Neutrophil (primary cell): ENCODE results near the gene METTL16.

ENCODE experiments used
- H3K27ac ChIP-seq: fragments of 200-600 bp; sonication (generic); 2 replicates; pipeline ENCODE4 v1.5.1; 2016; ENCODE audit warnings: mild to moderate bottlenecking, moderate library complexity
- H3K27me3 ChIP-seq: fragments of 200-600 bp; sonication (generic); 2 replicates; pipeline ENCODE4 v1.6.0; 2016; ENCODE audit warnings: mild to moderate bottlenecking
- H3K36me3 ChIP-seq: fragments of 200-600 bp; sonication (generic); 2 replicates; pipeline ENCODE4 v1.5.1; 2017
- H3K4me1 ChIP-seq, 2 experiments: fragments of 200-600 bp in 1 of 2; sonication (generic) in 1 of 2; 1 replicate in 1 of 2; 2 replicates in 1 of 2; pipeline versions ENCODE4 v1.5.1 to v1.6.1; 2013 to 2016; ENCODE audit warnings: low read depth in 1 of 2, low read length in 1 of 2, mild to moderate bottlenecking in 1 of 2, moderate library complexity in 1 of 2; ENCODE audit not compliant: control insufficient read depth in 1 of 2, insufficient read depth in 1 of 2
- H3K4me3 ChIP-seq, 2 experiments: fragments of 200-600 bp in 1 of 2; sonication (generic) in 1 of 2; 1 replicate in 1 of 2; 2 replicates in 1 of 2; pipeline ENCODE4 v1.5.1; 2013 to 2016; ENCODE audit warnings: low read depth in 1 of 2, low read length in 1 of 2, mild to moderate bottlenecking in 1 of 2, moderate library complexity in 1 of 2
- H3K9me3 ChIP-seq: fragments of 200-600 bp; sonication (generic); 2 replicates; pipeline ENCODE4 v1.5.1; 2016
- CTCF ChIP-seq: fragments of 200-600 bp; sonication (generic); IDR thresholded peaks from 2 replicates; pipeline ENCODE4 v1.5.1; 2016; ENCODE audit warnings: antibody characterized with exemption

Gene METTL16

DNA sequence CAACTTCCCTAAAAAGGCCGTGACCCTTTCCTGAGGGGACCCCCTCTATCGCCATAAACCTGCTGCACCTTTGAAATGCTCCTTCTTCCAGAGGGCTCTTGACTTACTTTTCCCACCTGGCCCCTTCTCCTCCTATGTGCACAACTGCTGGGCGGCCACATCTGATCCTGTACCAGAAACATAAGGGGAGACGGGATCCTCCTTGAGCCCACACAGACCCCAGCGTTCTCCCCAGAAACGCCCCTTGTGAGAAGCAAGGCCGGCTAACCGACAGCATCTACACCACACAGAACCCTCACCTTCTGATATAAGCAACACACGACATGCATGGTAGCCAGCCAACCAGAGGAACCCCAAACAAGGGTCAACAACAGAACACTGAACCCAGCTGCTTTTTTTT, 96.6 kb downstream of the METTL16 start:
- no peak for TF ChIP-seq CTCF
- no peak overlapping the region for H3K4me3 ChIP-seq
- H3K36me3 ChIP-seq: peaks cover 13% of the 10 kb centered on the region
- peaks cover 3 to 7% of the 10 kb centered on the region in 2 experiments for H3K4me1 ChIP-seq
- H3K27ac ChIP-seq: no peak overlapping the region
- no peaks in the 10 kb centered on the region for H3K27me3 ChIP-seq
- no peaks in the 10 kb centered on the region for H3K9me3 ChIP-seq

GRCh38 chr17:2414446-2415064, 97.1 kb downstream of the METTL16 start:
- H3K9me3 ChIP-seq: no peaks in the 10 kb centered on the region
- no peak for TF ChIP-seq CTCF
- peaks cover 3 to 7% of the 10 kb centered on the region in 2 experiments for H3K4me1 ChIP-seq
- H3K4me3 ChIP-seq: no peak overlapping the region
- H3K36me3 ChIP-seq: peaks cover 8% of the 10 kb centered on the region
- no peaks in the 10 kb centered on the region for H3K27me3 ChIP-seq
- H3K27ac ChIP-seq: no peak overlapping the region

- Histone ChIP-seq H3K27me3 (no peaks in the 10 kb centered on the region), H3K4me1 (peaks cover 3 to 7% of the 10 kb centered on the region in 2 experiments), H3K9me3 (no peaks in the 10 kb centered on the region), H3K36me3 (no peaks in the 10 kb centered on the region), H3K27ac (peak overlapping the region; percentile 11), H3K4me3 (no peak overlapping the region)
- no peak for TF ChIP-seq CTCF
Measured at GRCh38 chr17:2412561-2413021, 99.1 kb downstream of the METTL16 start.

- Histone ChIP-seq H3K27me3 (no peaks in the 10 kb centered on the region), H3K27ac (no peak overlapping the region), H3K4me3 (no peak overlapping the region), H3K36me3 (no peaks in the 10 kb centered on the region), H3K4me1 (peaks cover under 1 to 3% of the 10 kb centered on the region in 2 experiments), H3K9me3 (no peaks in the 10 kb centered on the region)
- TF ChIP-seq CTCF: no peak
Measured at GRCh38 chr17:2410951-2411350, 100.7 kb downstream of the METTL16 start.

GRCh38 chr17:2406903-2407790, 104.5 kb downstream of the METTL16 start:
- no peaks in the 10 kb centered on the region for H3K27me3 ChIP-seq
- H3K36me3 ChIP-seq: no peaks in the 10 kb centered on the region
- H3K4me3 ChIP-seq: no peak overlapping the region
- no peak for TF ChIP-seq CTCF
- no peak overlapping the region for H3K27ac ChIP-seq
- no peaks in the 10 kb centered on the region for H3K9me3 ChIP-seq
- H3K4me1 ChIP-seq: peaks cover 28 to 29% of the 10 kb centered on the region in 2 experiments
